HEK293T (cell line): ENCODE measurements around the gene BTK.
A peak's percentile ranks its signal among the peaks of the same experiment; 100 is the strongest.

ENCODE experiments used
- CTCF ChIA-PET: fragments of 350-600 bp; formaldehyde crosslinking; extraction: SDS; loops from one replicate; lab custom pipeline; 2021; ENCODE audit warnings: antibody characterized with exemption, inconsistent platforms; lab: Yijun Ruan, JAX
- POLR2A ChIA-PET: fragments of 350-600 bp; formaldehyde crosslinking; extraction: SDS; loops from one replicate; lab custom pipeline; 2020; ENCODE audit warnings: antibody characterized with exemption, inconsistent platforms; lab: Yijun Ruan, JAX
- DNase-seq: peaks from one replicate; pipeline ENCODE4 v3.0.0; 2012; ENCODE audit warnings: mixed read lengths; ENCODE audit errors: extremely low spot score
- ARNT ChIP-seq: fragments of 450-650 bp; IDR thresholded peaks from 2 replicates; pipeline ENCODE4 v1.6.1; 2017; ENCODE audit warnings: mild to moderate bottlenecking
- BHLHE40 ChIP-seq: fragments of 450-650 bp; IDR thresholded peaks from 2 replicates; pipeline ENCODE4 v1.6.1; 2016; ENCODE audit warnings: mild to moderate bottlenecking, moderate library complexity, borderline replicate concordance
- CTBP1 ChIP-seq: fragments of 450-650 bp; IDR thresholded peaks from 2 replicates; pipeline ENCODE4 v1.6.1; 2016; ENCODE audit warnings: borderline replicate concordance
- ELF4 ChIP-seq: fragments of 450-650 bp; IDR thresholded peaks from 2 replicates; pipeline ENCODE4 v1.6.1; 2017; ENCODE audit warnings: antibody characterized with exemption
- FOXA1 ChIP-seq: fragments of 450-650 bp; IDR thresholded peaks from 2 replicates; pipeline ENCODE4 v1.6.1; 2016; ENCODE audit warnings: mild to moderate bottlenecking
- FOXK2 ChIP-seq: fragments of 450-650 bp; IDR thresholded peaks from 2 replicates; pipeline ENCODE4 v1.6.1; 2016; ENCODE audit warnings: mild to moderate bottlenecking
- FOXM1 ChIP-seq: fragments of 450-650 bp; IDR thresholded peaks from 2 replicates; pipeline ENCODE4 v1.6.1; 2017; ENCODE audit warnings: mild to moderate bottlenecking, borderline replicate concordance
- HDGF ChIP-seq: fragments of 450-650 bp; IDR thresholded peaks from 2 replicates; pipeline ENCODE4 v1.6.1; 2017; ENCODE audit warnings: antibody characterized with exemption, borderline replicate concordance
- L3MBTL2 ChIP-seq: fragments of 450-650 bp; conservative IDR thresholded peaks from 2 replicates; pipeline ENCODE4 v1.6.1; 2016; ENCODE audit warnings: mild to moderate bottlenecking
- LEF1 ChIP-seq: fragments of 450-650 bp; IDR thresholded peaks from 2 replicates; pipeline ENCODE4 v1.6.1; 2017; ENCODE audit warnings: mild to moderate bottlenecking, borderline replicate concordance
- NFRKB ChIP-seq: fragments of 450-650 bp; IDR thresholded peaks from 2 replicates; pipeline ENCODE4 v1.6.1; 2016; ENCODE audit warnings: mild to moderate bottlenecking, moderate library complexity
- PKNOX1 ChIP-seq: fragments of 450-650 bp; IDR thresholded peaks from 2 replicates; pipeline ENCODE4 v1.6.1; 2016
- SP1 ChIP-seq: fragments of 450-650 bp; IDR thresholded peaks from 2 replicates; pipeline ENCODE4 v1.6.1; 2017
- SUZ12 ChIP-seq: fragments of 450-650 bp; IDR thresholded peaks from 2 replicates; pipeline ENCODE4 v1.6.1; 2016; ENCODE audit warnings: mild to moderate bottlenecking
- TARDBP ChIP-seq: fragments of 450-650 bp; IDR thresholded peaks from 2 replicates; pipeline ENCODE4 v1.6.1; 2016
- ZNF384 ChIP-seq: fragments of 450-650 bp; IDR thresholded peaks from 2 replicates; pipeline ENCODE4 v1.6.1; 2016

The BTK gene

GRCh38 chrX:101388604-101389003 lies 2.6 kb upstream of the BTK start:
- TF ChIP-seq HDGF (no peak), CTBP1 (no peak), NFRKB (no peak), ZNF384 (no peak), SUZ12 (no peak), FOXM1 (no peak), FOXA1 (no peak), SP1 (no peak), TARDBP (no peak), ELF4 (no peak), PKNOX1 (no peak), L3MBTL2 (no peak), ARNT (no peak), FOXK2 (no peak), BHLHE40 (no peak), LEF1 (no peak)
- CTCF ChIA-PET: interaction anchor here (1.0 kb wide), 1 partner anchor 30 kb away, joined by 3 read pairs; no protein-coding TSS in a partner anchor

GRCh38 chrX:101386542-101386885 lies 523 bp upstream of the BTK start:
- DNase-seq: no peak
- TF ChIP-seq LEF1: no peak
- no peak for TF ChIP-seq SP1
- TF ChIP-seq FOXK2: no peak
- TF ChIP-seq HDGF: no peak
- TF ChIP-seq FOXA1: no peak
- no peak for TF ChIP-seq BHLHE40
- ChIA-PET CTCF (no interaction called here), POLR2A (no interaction called here)

More at GRCh38 chrX:101388604-101389003, 2.6 kb upstream of the BTK start:
- DNase-seq: no peak
- POLR2A ChIA-PET: interaction anchor here (0.5 to 1.7 kb wide), 2 partner anchors 40 to 133 kb away, joined by 5 to 7 read pairs; partner anchors contain the start of gene TIMM8A

- DNase-seq: no peak
- TF ChIP-seq SP1: no peak
- peak; percentile 39; the same call in 1 of the 2 replicates for TF ChIP-seq CTBP1
- CTCF ChIA-PET: no interaction called here
- POLR2A ChIA-PET: interaction anchor here (1.0 kb wide), 1 partner anchor 11 kb away, joined by 3 read pairs; no protein-coding TSS in a partner anchor
These were observed 836 bp downstream of the BTK start for GRCh38 chrX:101385026-101385684.

GRCh38 chrX:101383679-101384205 lies 2.2 kb downstream of the BTK start:
- TF ChIP-seq ARNT (no peak), L3MBTL2 (no peak), ELF4 (no peak), LEF1 (no peak), TARDBP (no peak), ZNF384 (no peak), FOXK2 (no peak), FOXM1 (no peak), BHLHE40 (no peak), PKNOX1 (no peak), CTBP1 (no peak), NFRKB (no peak)
- no peak for DNase-seq
- ChIA-PET CTCF (no interaction called here), POLR2A (interaction anchor here (0.9 to 1.3 kb wide), 3 partner anchors 13 to 36 kb away, joined by 3 to 7 read pairs (median 4); partner anchors contain the start of gene TIMM8A)

GRCh38 chrX:101377547-101377946 lies 8.4 kb downstream of the BTK start:
- TF ChIP-seq TARDBP (no peak), FOXA1 (no peak), SUZ12 (no peak), SP1 (no peak), PKNOX1 (no peak), FOXM1 (no peak), CTBP1 (no peak), HDGF (no peak), ELF4 (no peak), BHLHE40 (no peak), ZNF384 (no peak), NFRKB (no peak), FOXK2 (no peak), ARNT (no peak), L3MBTL2 (no peak), LEF1 (no peak)
- ChIA-PET CTCF (no interaction called here), POLR2A (interaction anchor here (1.3 to 7.1 kb wide), 2 partner anchors 13 to 29 kb away, joined by 5 to 49 read pairs; partner anchors contain the start of genes RPL36A and TIMM8A)
- DNase-seq: no peak

GRCh38 chrX:101370888-101371504 lies 15.0 kb downstream of the BTK start:
- POLR2A ChIA-PET: no interaction called here
- TF ChIP-seq TARDBP: no peak
- TF ChIP-seq FOXM1: no peak
- TF ChIP-seq SUZ12: no peak
- no peak for TF ChIP-seq PKNOX1
- TF ChIP-seq ARNT: no peak
- no peak for TF ChIP-seq L3MBTL2
- TF ChIP-seq FOXA1: no peak
- no peak for TF ChIP-seq ELF4
- no peak for TF ChIP-seq NFRKB
- CTCF ChIA-PET: no interaction called here
- DNase-seq: no peak
